ENCODE measurements around the gene MEIKIN.

The MEIKIN gene

DNA sequence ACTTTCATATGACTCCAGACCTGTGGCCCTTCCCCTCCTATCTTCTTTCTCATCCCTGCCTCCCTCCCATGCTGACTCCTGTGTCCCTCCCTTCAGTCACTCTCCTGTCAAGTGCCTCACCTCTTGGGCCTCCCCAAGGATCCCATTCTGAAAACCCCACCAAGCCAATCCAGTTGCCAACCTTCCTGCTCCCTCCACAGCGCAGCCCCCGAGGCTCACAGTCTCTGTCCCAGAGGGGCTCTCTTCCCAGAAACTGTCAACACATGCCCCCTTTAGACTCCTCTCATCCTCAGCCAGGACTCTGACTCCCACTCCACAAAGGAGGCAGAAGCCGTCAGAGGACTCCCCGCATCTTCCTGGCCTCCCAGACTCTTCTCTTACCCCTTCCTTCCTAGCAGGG lies 35.2 kb upstream of the MEIKIN start:
- Histone ChIP-seq H2AFZ (no peak overlapping the region), H3K9me3 (ENCODE audit: control insufficient read depth, low read length) (no peaks in the 10 kb centered on the region), H3K36me3 (ENCODE audit: control insufficient read depth, insufficient read depth, low read length) (no peaks in the 10 kb centered on the region), H3K4me3 (ENCODE audit: low read depth, low read length) (no peak overlapping the region), H3K9ac (no peak overlapping the region), H3K4me1 (no peaks in the 10 kb centered on the region), H3K27me3 (ENCODE audit: control insufficient read depth, insufficient read depth, low read length) (no peaks in the 10 kb centered on the region), H3K27ac (no peak overlapping the region), H3K79me2 (no peaks in the 10 kb centered on the region), H3K4me2 (ENCODE audit: low read length) (no peak overlapping the region)
- TF ChIP-seq, protein P1, sequence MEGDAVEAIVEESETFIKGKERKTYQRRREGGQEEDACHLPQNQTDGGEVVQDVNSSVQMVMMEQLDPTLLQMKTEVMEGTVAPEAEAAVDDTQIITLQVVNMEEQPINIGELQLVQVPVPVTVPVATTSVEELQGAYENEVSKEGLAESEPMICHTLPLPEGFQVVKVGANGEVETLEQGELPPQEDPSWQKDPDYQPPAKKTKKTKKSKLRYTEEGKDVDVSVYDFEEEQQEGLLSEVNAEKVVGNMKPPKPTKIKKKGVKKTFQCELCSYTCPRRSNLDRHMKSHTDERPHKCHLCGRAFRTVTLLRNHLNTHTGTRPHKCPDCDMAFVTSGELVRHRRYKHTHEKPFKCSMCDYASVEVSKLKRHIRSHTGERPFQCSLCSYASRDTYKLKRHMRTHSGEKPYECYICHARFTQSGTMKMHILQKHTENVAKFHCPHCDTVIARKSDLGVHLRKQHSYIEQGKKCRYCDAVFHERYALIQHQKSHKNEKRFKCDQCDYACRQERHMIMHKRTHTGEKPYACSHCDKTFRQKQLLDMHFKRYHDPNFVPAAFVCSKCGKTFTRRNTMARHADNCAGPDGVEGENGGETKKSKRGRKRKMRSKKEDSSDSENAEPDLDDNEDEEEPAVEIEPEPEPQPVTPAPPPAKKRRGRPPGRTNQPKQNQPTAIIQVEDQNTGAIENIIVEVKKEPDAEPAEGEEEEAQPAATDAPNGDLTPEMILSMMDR (IDR thresholded peaks at IDR 0.05): no peak

DNA sequence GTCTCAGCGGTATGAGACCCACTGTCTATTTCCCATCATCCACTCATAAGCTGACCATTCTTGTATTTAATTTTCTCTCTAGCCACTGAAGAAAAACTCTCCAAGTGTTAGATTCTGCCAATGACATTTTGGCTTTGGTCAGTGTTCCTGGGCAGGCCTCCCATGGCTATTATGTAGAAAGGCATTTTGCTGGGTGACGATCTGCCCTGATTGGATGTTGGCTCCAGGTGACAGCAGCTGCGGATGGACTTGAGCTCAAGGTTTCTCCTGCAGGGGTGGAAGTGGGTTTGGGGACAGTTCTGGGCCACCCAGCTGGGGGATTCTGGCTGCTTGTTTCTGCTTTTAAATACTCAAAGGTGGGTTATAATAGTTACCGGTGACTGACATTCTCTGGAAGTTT lies 34.4 kb upstream of the MEIKIN start:
- no peaks in the 10 kb centered on the region for H3K9me3 ChIP-seq (ENCODE audit: control insufficient read depth, low read length)
- no peaks in the 10 kb centered on the region for H3K4me1 ChIP-seq
- H3K27me3 ChIP-seq (ENCODE audit: control insufficient read depth, insufficient read depth, low read length): no peaks in the 10 kb centered on the region
- no peak overlapping the region for H3K4me3 ChIP-seq (ENCODE audit: low read depth, low read length)
- H3K9ac ChIP-seq: no peak overlapping the region
- no peak overlapping the region for H3K4me2 ChIP-seq (ENCODE audit: low read length)
- TF ChIP-seq, protein P1 (IDR thresholded peaks at IDR 0.05): no peak
- no peak overlapping the region for H2AFZ ChIP-seq
- H3K79me2 ChIP-seq: no peaks in the 10 kb centered on the region
- H3K27ac ChIP-seq: no peak overlapping the region
- no peaks in the 10 kb centered on the region for H3K36me3 ChIP-seq (ENCODE audit: control insufficient read depth, insufficient read depth, low read length)

DNA sequence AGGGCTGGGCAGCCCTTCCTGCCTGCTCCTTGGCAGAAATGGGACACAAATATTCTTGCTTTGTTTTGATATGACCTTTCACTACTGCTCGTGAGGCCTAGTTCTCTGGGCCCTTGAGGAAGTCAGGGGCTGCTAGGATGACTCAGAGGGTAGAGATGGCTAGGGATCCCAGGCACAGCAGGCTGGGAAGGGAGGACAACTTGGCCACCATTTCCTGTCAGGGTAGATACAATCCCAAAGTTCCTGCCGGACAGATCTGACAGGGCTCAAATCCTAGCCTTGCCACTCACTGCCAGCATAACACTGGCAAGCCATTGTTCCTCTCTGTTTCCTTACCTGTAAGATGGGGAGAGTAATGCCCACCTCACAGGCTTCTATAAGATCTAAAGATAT lies 31.7 kb upstream of the MEIKIN start:
- no peak overlapping the region for H3K9ac ChIP-seq
- no peaks in the 10 kb centered on the region for H3K79me2 ChIP-seq
- TF ChIP-seq, protein P1 (IDR thresholded peaks at IDR 0.05): no peak
- no peak overlapping the region for H3K4me2 ChIP-seq (ENCODE audit: low read length)
- no peak overlapping the region for H2AFZ ChIP-seq
- H3K4me3 ChIP-seq (ENCODE audit: low read depth, low read length): no peak overlapping the region
- no peaks in the 10 kb centered on the region for H3K4me1 ChIP-seq
- no peaks in the 10 kb centered on the region for H3K27me3 ChIP-seq (ENCODE audit: control insufficient read depth, insufficient read depth, low read length)
- H3K27ac ChIP-seq: no peak overlapping the region
- H3K9me3 ChIP-seq (ENCODE audit: control insufficient read depth, low read length): no peaks in the 10 kb centered on the region
- H3K36me3 ChIP-seq (ENCODE audit: control insufficient read depth, insufficient read depth, low read length): no peaks in the 10 kb centered on the region

DNA sequence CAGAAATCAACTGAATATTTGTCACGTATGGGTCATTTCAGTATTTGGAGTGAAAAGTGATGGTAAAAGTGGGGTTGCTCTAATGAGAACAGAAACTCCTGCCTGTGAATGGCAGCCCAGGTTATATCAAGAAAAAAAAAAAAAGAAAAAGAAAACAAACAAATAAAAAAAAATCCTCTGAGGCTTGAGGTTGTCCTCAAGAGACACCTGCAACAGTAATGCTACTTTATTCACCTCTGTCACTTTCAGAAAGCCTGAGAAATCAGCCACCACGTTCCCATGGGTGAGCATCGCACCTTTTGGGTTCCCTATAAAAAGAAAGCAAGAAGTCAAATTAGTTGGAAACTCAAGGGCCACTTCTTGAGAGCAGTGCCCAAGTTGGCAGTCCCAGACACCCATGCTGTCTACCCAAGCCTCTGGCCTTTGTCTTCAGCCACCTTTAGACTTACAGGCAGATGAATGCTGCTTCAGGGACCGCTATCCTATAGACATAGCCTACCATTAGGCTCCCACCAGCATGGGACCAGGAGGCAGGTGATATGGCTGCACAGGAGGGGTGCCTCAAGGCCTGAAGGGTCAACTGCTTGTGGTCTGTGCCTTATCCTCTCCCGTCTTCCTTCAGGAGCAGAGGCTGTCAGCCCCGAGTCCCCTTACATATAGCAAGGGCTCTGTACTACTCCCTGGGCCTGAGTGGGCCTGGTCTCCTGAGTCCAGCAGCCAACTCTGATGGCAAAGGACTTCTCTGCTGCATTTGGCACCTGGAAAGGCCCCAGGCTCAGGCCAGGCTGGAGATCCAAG lies 31.1 kb upstream of the MEIKIN start:
- no peak overlapping the region for H3K9ac ChIP-seq
- H3K27me3 ChIP-seq (ENCODE audit: control insufficient read depth, insufficient read depth, low read length): no peaks in the 10 kb centered on the region
- H3K4me1 ChIP-seq: no peaks in the 10 kb centered on the region
- H3K79me2 ChIP-seq: no peaks in the 10 kb centered on the region
- no peaks in the 10 kb centered on the region for H3K9me3 ChIP-seq (ENCODE audit: control insufficient read depth, low read length)
- TF ChIP-seq, protein P1 (IDR thresholded peaks at IDR 0.05): no peak
- H3K4me3 ChIP-seq (ENCODE audit: low read depth, low read length): no peak overlapping the region
- H3K36me3 ChIP-seq (ENCODE audit: control insufficient read depth, insufficient read depth, low read length): no peaks in the 10 kb centered on the region
- no peak overlapping the region for H2AFZ ChIP-seq
- no peak overlapping the region for H3K27ac ChIP-seq
- H3K4me2 ChIP-seq (ENCODE audit: low read length): no peak overlapping the region
